ENCODE data around the gene CTTN.

CTTN gene

DNA sequence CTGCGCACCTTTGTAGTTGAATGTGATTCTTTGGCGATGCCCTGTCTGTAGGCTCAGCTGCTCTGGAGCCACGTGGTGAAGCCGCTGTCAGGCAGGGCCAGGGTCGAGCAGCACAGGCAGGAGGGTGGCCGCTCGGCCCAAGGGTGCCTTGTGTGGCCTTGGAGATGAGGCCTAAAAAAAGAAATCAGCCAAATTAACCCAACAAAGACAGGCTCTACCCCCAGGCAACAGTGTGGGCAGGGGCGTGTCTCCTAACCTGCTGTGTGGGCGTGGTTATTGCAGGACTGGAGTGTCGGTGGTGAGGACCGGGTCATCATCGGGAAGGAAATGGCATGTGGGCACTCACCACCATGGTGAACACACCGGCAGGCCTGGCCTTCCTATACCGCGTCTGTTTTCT lies 34.3 kb downstream of the CTTN start:
- no peak overlapping the region for H3K9ac ChIP-seq (ENCODE audit: low read depth, low read length)
- no peak overlapping the region for H3K4me3 ChIP-seq (ENCODE audit: low read length)
- H3K4me2 ChIP-seq (ENCODE audit: low read length): no peak overlapping the region
- H3K27me3 ChIP-seq (ENCODE audit: control insufficient read depth, insufficient read depth, low read length): no peaks in the 10 kb centered on the region
- no peaks in the 10 kb centered on the region for H3K9me3 ChIP-seq (replicated peaks; ENCODE audit: low read length)
- H3K36me3 ChIP-seq (ENCODE audit: insufficient read depth, low read length): peaks cover 97% of the 10 kb centered on the region
- no peaks in the 10 kb centered on the region for H3K4me1 ChIP-seq (ENCODE audit: control insufficient read depth, insufficient read depth, low read length)

DNA sequence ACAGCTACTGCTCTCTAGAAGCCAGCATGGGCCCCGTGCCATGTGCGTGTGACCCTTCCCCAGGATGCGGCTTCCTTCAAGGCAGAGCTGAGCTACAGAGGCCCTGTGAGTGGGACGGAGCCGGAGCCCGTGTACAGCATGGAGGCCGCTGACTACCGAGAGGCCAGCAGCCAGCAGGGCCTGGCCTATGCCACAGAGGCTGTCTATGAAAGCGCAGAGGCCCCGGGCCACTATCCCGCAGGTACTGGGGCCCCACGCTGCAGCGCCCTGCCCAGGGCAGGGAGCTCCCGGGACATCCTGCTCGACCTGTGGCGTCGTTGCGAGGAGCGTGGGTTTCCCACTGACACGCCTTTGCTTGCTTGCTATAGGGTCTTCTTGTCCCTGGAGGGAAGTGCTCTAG lies 34.7 kb downstream of the CTTN start:
- no peaks in the 10 kb centered on the region for H3K27me3 ChIP-seq (ENCODE audit: control insufficient read depth, insufficient read depth, low read length)
- no peak overlapping the region for H3K9ac ChIP-seq (ENCODE audit: low read depth, low read length)

DNA sequence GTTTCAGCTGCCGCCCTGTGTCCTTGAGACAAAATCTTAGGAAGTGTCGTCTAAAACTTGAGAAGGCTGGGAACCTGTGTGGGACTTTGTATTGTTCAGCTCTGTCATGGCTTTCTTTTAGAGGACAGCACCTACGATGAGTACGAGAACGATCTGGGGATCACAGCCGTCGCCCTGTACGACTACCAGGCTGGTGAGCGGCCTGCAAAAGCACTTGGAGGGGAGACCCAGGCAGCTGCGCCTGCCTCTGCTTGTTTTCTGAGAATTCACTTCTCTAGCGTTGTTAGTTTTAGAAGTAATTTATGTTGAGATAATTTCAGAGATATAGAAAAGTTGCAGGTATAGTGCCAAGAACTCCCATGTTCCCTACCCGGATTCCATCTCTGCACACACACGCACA lies 35.2 kb downstream of the CTTN start:
- H3K4me2 ChIP-seq (ENCODE audit: low read length): no peak overlapping the region
- no peaks in the 10 kb centered on the region for H3K27me3 ChIP-seq (ENCODE audit: control insufficient read depth, insufficient read depth, low read length)
- H3K9ac ChIP-seq (ENCODE audit: low read depth, low read length): no peak overlapping the region
- H3K9me3 ChIP-seq (replicated peaks; ENCODE audit: low read length): no peaks in the 10 kb centered on the region
- H3K4me1 ChIP-seq (ENCODE audit: control insufficient read depth, insufficient read depth, low read length): no peaks in the 10 kb centered on the region
- no peak overlapping the region for H3K4me3 ChIP-seq (ENCODE audit: low read length)
- peaks cover 96% of the 10 kb centered on the region for H3K36me3 ChIP-seq (ENCODE audit: insufficient read depth, low read length)

More for the DNA sequence above, 34.7 kb downstream of the CTTN start:
- Histone ChIP-seq H3K4me1 (ENCODE audit: control insufficient read depth, insufficient read depth, low read length) (no peaks in the 10 kb centered on the region), H3K36me3 (ENCODE audit: insufficient read depth, low read length) (peaks cover 97% of the 10 kb centered on the region), H3K4me2 (ENCODE audit: low read length) (no peak overlapping the region), H3K4me3 (ENCODE audit: low read length) (no peak overlapping the region), H3K9me3 (replicated peaks; ENCODE audit: low read length) (no peaks in the 10 kb centered on the region)

GRCh38 chr11:70433966-70434812 lies 35.9 kb downstream of the CTTN start:
- Histone ChIP-seq H3K9me3 (replicated peaks; ENCODE audit: low read length) (no peaks in the 10 kb centered on the region), H3K27me3 (ENCODE audit: control insufficient read depth, insufficient read depth, low read length) (no peaks in the 10 kb centered on the region), H3K9ac (ENCODE audit: low read depth, low read length) (no peak overlapping the region), H3K4me1 (ENCODE audit: control insufficient read depth, insufficient read depth, low read length) (no peaks in the 10 kb centered on the region), H3K36me3 (ENCODE audit: insufficient read depth, low read length) (peaks cover 93% of the 10 kb centered on the region), H3K4me2 (ENCODE audit: low read length) (no peak overlapping the region), H3K4me3 (ENCODE audit: low read length) (no peak overlapping the region)

DNA sequence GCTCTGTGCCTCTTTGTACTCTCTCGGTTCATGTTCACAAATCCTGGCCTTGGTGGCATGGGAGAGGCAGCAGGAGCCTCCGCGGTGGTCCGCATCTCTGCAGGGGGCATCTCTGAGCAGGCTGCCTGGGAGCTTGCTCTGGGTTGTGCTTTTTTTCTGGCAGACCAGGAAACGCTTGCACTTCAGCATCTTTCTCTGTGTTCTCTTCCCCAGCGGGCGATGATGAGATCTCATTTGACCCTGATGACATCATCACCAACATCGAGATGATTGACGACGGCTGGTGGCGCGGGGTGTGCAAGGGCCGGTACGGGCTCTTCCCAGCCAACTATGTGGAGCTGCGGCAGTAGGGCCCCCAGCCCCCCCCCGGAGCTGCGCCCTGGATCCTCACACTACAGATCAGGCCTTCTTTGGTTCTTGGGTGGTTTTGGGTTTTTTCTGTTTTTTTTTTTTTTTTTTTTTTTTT lies 36.5 kb downstream of the CTTN start:
- H3K4me1 ChIP-seq (ENCODE audit: control insufficient read depth, insufficient read depth, low read length): no peaks in the 10 kb centered on the region
- peaks cover 90% of the 10 kb centered on the region for H3K36me3 ChIP-seq (ENCODE audit: insufficient read depth, low read length)
- H3K9ac ChIP-seq (ENCODE audit: low read depth, low read length): no peak overlapping the region
- H3K4me3 ChIP-seq (ENCODE audit: low read length): no peak overlapping the region
- H3K27me3 ChIP-seq (ENCODE audit: control insufficient read depth, insufficient read depth, low read length): no peaks in the 10 kb centered on the region
- no peaks in the 10 kb centered on the region for H3K9me3 ChIP-seq (replicated peaks; ENCODE audit: low read length)
- no peak overlapping the region for H3K4me2 ChIP-seq (ENCODE audit: low read length)

GRCh38 chr11:70435361-70435760 lies 37.0 kb downstream of the CTTN start:
- Histone ChIP-seq H3K36me3 (ENCODE audit: insufficient read depth, low read length) (peaks cover 86% of the 10 kb centered on the region), H3K9ac (ENCODE audit: low read depth, low read length) (no peak overlapping the region), H3K4me2 (ENCODE audit: low read length) (no peak overlapping the region), H3K9me3 (replicated peaks; ENCODE audit: low read length) (no peaks in the 10 kb centered on the region), H3K4me1 (ENCODE audit: control insufficient read depth, insufficient read depth, low read length) (no peaks in the 10 kb centered on the region), H3K4me3 (ENCODE audit: low read length) (no peak overlapping the region), H3K27me3 (ENCODE audit: control insufficient read depth, insufficient read depth, low read length) (no peaks in the 10 kb centered on the region)

DNA sequence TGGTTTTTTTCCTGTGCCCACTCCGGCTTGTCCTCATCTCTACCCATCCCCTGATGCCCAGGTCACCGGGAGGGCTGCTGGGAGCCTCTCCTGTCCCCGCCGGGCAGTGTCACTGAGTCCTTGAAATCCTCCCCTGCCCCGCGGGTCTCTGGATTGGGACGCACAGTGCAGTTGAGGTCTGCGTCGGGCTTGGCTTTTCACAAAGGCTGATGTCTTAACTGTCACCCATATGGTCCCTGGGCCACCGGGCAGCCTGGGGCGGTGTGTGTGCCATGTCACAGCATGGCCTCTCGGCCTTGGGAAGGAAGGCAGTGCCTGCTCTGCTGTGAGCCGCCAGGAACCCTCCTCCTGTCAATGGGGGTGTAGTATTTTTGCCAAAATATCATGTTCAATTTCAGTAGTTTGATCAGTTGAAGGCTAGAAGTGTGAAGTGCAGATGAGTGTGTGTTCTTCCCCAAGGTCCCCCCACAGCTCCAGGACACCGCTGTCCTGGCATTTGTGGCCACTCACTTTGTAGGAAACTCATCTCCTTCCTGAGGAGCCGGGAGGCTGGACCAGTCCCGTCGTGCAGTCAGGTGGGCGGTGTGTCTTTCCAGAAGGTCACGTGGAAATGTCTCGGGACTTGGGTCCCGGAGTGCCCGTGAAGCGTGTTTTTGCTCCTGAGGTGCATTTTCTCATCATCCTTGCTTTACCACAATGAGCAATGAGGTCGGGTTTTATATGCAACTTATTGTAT lies 37.6 kb downstream of the CTTN start:
- peaks cover 81% of the 10 kb centered on the region for H3K36me3 ChIP-seq (ENCODE audit: insufficient read depth, low read length)
- no peaks in the 10 kb centered on the region for H3K4me1 ChIP-seq (ENCODE audit: control insufficient read depth, insufficient read depth, low read length)
- H3K9ac ChIP-seq (ENCODE audit: low read depth, low read length): no peak overlapping the region
- H3K9me3 ChIP-seq (replicated peaks; ENCODE audit: low read length): no peaks in the 10 kb centered on the region
- H3K4me2 ChIP-seq (ENCODE audit: low read length): no peak overlapping the region
- H3K4me3 ChIP-seq (ENCODE audit: low read length): no peak overlapping the region
- H3K27me3 ChIP-seq (ENCODE audit: control insufficient read depth, insufficient read depth, low read length): no peaks in the 10 kb centered on the region

GRCh38 chr11:70436501-70436860 lies 38.2 kb downstream of the CTTN start:
- Histone ChIP-seq H3K4me2 (ENCODE audit: low read length) (no peak overlapping the region), H3K9ac (ENCODE audit: low read depth, low read length) (no peak overlapping the region), H3K4me3 (ENCODE audit: low read length) (no peak overlapping the region), H3K36me3 (ENCODE audit: insufficient read depth, low read length) (peaks cover 75% of the 10 kb centered on the region), H3K4me1 (ENCODE audit: control insufficient read depth, insufficient read depth, low read length) (no peaks in the 10 kb centered on the region), H3K9me3 (replicated peaks; ENCODE audit: low read length) (no peaks in the 10 kb centered on the region), H3K27me3 (ENCODE audit: control insufficient read depth, insufficient read depth, low read length) (no peaks in the 10 kb centered on the region)

GRCh38 chr11:70437111-70437784 lies 38.9 kb downstream of the CTTN start:
- Histone ChIP-seq H3K4me1 (ENCODE audit: control insufficient read depth, insufficient read depth, low read length) (no peaks in the 10 kb centered on the region), H3K9ac (ENCODE audit: low read depth, low read length) (no peak overlapping the region), H3K4me2 (ENCODE audit: low read length) (no peak overlapping the region), H3K36me3 (ENCODE audit: insufficient read depth, low read length) (peaks cover 68% of the 10 kb centered on the region), H3K27me3 (ENCODE audit: control insufficient read depth, insufficient read depth, low read length) (no peaks in the 10 kb centered on the region), H3K4me3 (ENCODE audit: low read length) (no peak overlapping the region), H3K9me3 (replicated peaks; ENCODE audit: low read length) (no peaks in the 10 kb centered on the region)

- Histone ChIP-seq H3K4me1 (ENCODE audit: control insufficient read depth, insufficient read depth, low read length) (no peaks in the 10 kb centered on the region), H3K36me3 (ENCODE audit: insufficient read depth, low read length) (peaks cover 38% of the 10 kb centered on the region), H3K27me3 (ENCODE audit: control insufficient read depth, insufficient read depth, low read length) (no peaks in the 10 kb centered on the region), H3K4me2 (ENCODE audit: low read length) (no peak overlapping the region), H3K9me3 (replicated peaks; ENCODE audit: low read length) (no peaks in the 10 kb centered on the region), H3K4me3 (ENCODE audit: low read length) (no peak overlapping the region), H3K9ac (ENCODE audit: low read depth, low read length) (no peak overlapping the region)
Observed at GRCh38 chr11:70440206-70440605, 41.9 kb downstream of the CTTN start.

- Histone ChIP-seq H3K4me1 (ENCODE audit: control insufficient read depth, insufficient read depth, low read length) (no peaks in the 10 kb centered on the region), H3K4me3 (ENCODE audit: low read length) (no peak overlapping the region), H3K36me3 (ENCODE audit: insufficient read depth, low read length) (peaks cover 7% of the 10 kb centered on the region), H3K27me3 (ENCODE audit: control insufficient read depth, insufficient read depth, low read length) (no peaks in the 10 kb centered on the region), H3K9me3 (replicated peaks; ENCODE audit: low read length) (peaks cover 1% of the 10 kb centered on the region), H3K4me2 (ENCODE audit: low read length) (no peak overlapping the region), H3K9ac (ENCODE audit: low read depth, low read length) (no peak overlapping the region)
Observed at GRCh38 chr11:70443773-70444030, 45.4 kb downstream of the CTTN start.
